Tibial nerve (tissue), 4 donors: Measurements from ENCODE around the gene LRRC1.

Experiments
- EP300 ChIP-seq, 2 donors: sonication (generic); formaldehyde crosslinking; IDR thresholded peaks; one replicate each; pipeline ENCODE4 v1.6.1; 2017; ENCODE audit warnings: antibody characterized with exemption in 2 of 2, mild to moderate bottlenecking in 1 of 2
- POLR2A ChIP-seq, 2 donors: fragments of 450-650 bp; IDR thresholded peaks; one replicate each; pipeline ENCODE4 v1.6.1; 2017; ENCODE audit warnings: antibody characterized with exemption in 2 of 2, mild to moderate bottlenecking in 2 of 2, moderate library complexity in 2 of 2
- TF ChIP-seq, protein P1 (sequence below), 5 experiments: fragments of 200-600 bp in 3 of 5; fragments of 450-650 bp in 2 of 5; sonication (generic) in 3 of 5; IDR thresholded peaks; one replicate each; pipeline ENCODE4 v1.5.1; 2016 to 2019; ENCODE audit warnings: antibody characterized with exemption in 5 of 5, mild to moderate bottlenecking in 3 of 5, moderate library complexity in 2 of 5

DNA sequence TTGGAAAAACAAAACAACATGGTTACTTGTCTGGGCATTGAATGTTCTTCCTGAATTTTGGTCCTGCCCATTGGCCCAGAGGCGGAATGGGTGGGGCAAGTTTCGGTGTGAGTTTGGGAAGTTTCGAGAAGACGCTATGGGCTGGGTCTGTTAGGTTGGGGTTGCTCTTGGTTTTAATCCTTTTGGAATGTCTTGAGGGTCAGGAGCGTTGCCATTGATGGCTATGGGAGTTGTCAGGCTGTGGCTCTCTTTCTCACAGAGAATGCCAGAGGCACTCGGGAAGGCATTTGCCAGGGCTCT lies 135.0 kb downstream of the LRRC1 start:
- TF ChIP-seq, protein P1, sequence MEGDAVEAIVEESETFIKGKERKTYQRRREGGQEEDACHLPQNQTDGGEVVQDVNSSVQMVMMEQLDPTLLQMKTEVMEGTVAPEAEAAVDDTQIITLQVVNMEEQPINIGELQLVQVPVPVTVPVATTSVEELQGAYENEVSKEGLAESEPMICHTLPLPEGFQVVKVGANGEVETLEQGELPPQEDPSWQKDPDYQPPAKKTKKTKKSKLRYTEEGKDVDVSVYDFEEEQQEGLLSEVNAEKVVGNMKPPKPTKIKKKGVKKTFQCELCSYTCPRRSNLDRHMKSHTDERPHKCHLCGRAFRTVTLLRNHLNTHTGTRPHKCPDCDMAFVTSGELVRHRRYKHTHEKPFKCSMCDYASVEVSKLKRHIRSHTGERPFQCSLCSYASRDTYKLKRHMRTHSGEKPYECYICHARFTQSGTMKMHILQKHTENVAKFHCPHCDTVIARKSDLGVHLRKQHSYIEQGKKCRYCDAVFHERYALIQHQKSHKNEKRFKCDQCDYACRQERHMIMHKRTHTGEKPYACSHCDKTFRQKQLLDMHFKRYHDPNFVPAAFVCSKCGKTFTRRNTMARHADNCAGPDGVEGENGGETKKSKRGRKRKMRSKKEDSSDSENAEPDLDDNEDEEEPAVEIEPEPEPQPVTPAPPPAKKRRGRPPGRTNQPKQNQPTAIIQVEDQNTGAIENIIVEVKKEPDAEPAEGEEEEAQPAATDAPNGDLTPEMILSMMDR (IDR thresholded peaks at IDR 0.05), result no peak
- TF ChIP-seq POLR2A (IDR thresholded peaks at IDR 0.05) (no peak), EP300 (IDR thresholded peaks at IDR 0.05) (no peak)
